Upper lobe of left lung (tissue), 4 donors: ENCODE measurements around the gene CENPH.
A peak's percentile ranks its signal among the peaks of the same experiment; 100 is the strongest.

Source experiments
- POLR2A ChIP-seq, 4 donors: fragments of 450-650 bp; IDR thresholded peaks; one replicate each; pipeline ENCODE4 v1.5.1; 2016 to 2017; ENCODE audit warnings: antibody characterized with exemption in 4 of 4, mild to moderate bottlenecking in 2 of 4
- TF ChIP-seq, protein P1 (sequence below), 6 experiments: fragments of 450-650 bp in 4 of 6; fragments of 200-600 bp in 2 of 6; sonication (generic) in 2 of 6; IDR thresholded peaks; one replicate each; pipeline ENCODE4 v1.5.1; 2016 to 2019; ENCODE audit warnings: antibody characterized with exemption in 6 of 6

DNA sequence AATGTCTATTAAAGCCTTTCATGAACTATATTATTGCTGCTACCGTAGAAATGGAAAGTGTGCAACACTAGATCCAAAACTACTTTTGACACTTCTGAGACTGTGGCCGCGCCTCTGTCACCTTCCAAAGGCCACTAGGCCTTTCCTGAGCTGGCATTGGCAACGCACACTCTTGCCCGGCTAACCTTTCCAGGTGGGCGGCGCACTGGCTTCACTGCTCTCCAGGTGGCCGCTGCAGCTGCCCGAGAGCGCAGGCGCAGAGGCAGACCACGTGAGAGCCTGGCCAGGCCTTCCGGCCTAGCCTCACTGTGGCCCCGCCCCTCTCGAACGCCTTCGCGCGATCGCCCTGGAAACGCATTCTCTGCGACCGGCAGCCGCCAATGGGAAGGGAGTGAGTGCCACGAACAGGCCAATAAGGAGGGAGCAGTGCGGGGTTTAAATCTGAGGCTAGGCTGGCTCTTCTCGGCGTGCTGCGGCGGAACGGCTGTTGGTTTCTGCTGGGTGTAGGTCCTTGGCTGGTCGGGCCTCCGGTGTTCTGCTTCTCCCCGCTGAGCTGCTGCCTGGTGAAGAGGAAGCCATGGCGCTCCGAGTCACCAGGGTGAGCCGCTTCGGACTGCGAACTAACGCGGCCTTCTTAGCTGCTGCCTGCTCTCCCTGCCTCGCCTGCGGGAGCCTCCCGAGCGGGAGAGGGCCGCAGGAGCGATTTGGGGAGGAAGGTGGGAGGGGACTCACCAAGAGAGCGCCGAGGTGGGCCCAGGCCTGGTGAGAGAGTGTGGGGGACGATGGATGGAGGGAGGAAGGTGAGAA is 22.5 kb upstream of the CENPH start, which contains the start of gene CCNB1:
- TF ChIP-seq, protein P1, sequence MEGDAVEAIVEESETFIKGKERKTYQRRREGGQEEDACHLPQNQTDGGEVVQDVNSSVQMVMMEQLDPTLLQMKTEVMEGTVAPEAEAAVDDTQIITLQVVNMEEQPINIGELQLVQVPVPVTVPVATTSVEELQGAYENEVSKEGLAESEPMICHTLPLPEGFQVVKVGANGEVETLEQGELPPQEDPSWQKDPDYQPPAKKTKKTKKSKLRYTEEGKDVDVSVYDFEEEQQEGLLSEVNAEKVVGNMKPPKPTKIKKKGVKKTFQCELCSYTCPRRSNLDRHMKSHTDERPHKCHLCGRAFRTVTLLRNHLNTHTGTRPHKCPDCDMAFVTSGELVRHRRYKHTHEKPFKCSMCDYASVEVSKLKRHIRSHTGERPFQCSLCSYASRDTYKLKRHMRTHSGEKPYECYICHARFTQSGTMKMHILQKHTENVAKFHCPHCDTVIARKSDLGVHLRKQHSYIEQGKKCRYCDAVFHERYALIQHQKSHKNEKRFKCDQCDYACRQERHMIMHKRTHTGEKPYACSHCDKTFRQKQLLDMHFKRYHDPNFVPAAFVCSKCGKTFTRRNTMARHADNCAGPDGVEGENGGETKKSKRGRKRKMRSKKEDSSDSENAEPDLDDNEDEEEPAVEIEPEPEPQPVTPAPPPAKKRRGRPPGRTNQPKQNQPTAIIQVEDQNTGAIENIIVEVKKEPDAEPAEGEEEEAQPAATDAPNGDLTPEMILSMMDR (IDR thresholded peaks at IDR 0.05), result peak in 1 of 6 experiments; percentile 39
- peak in 2 of 4 donors; percentile 18 to 42 for TF ChIP-seq POLR2A (IDR thresholded peaks at IDR 0.05)
